Fibroblast of the aortic adventitia (primary cell): ENCODE data around the gene RPS21. TPM values are rescaled to one million over a fixed set of nuclear protein-coding genes. Genes with fewer than 3 reads are reported as not detected.

Experiments
- DNase-seq: peaks from one replicate; pipeline ENCODE4 v3.0.0-alpha.2; 2010; ENCODE audit warnings: low read depth
- H3K4me3 ChIP-seq: 2 replicates; pipeline ENCODE4 v1.5.1; 2011; ENCODE audit warnings: low read depth, mild to moderate bottlenecking, control low read depth, low read length, moderate library complexity
- CTCF ChIP-seq: IDR thresholded peaks from 2 replicates; pipeline ENCODE4 v1.5.1; 2011; ENCODE audit warnings: mild to moderate bottlenecking, low read length, control low read depth, inconsistent platforms; ENCODE audit not compliant: insufficient read depth
- total RNA-seq: library from RNA; depleted of rRNA; stranded (reverse); fragments of >200 nt; gene quantifications from 2 replicates; pipeline ENCODE4 v1.2.3, GENCODE V29; 2012; ENCODE audit warnings: low replicate concordance

RPS21 gene
- total RNA-seq, 1 donor: 1,887 TPM

GRCh38 chr20:62390317-62391164 is 3.6 kb downstream of the RPS21 start:
- no peak overlapping the region for H3K4me3 ChIP-seq
- TF ChIP-seq CTCF: no peak
- DNase-seq: no peak

DNA sequence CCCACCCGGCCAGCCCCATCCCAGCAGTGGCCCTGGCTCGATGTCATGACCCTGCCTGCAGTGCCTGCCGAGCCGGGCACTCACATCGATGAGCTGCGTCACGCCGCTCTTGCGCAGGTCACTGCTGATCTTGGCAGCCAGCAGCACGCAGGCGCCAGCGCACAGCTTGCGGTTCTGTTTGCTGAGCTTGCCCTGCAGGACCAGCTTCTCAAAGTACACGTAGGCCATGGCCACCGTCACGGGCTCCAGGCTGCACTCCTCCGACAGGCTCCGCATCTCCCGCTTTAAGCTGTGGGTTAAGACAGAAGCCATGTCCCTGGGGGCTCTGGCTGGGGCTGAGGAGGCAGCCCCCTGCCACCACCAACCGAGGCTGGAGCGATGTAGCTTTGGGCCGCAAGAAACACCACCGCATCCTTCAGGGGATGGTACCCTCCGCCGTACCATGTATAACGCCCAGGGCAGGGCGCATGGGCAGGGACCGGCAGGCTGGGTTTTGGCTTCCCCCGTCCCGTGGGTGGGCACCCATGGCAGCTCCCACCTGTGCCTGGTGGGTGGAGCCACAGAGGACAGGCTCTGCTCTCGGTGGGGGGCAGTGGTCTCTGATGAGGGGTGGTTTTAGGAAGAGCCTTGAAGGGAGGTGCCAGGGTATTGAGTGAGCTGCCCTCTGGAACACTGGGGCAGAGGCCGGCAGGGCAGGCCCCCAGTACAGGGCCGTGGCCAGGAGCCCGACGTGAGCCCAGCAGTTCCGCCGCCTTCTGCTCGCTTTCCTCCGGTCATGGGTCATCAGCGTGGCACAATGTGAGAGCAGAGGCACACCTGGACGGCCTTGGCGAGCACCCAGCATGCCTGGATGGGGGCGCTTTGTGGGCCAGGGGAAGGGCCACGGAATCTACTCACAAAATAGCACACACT is 4.5 kb downstream of the RPS21 start:
- DNase-seq: no peak
- no peak overlapping the region for H3K4me3 ChIP-seq
- no peak for TF ChIP-seq CTCF

DNA sequence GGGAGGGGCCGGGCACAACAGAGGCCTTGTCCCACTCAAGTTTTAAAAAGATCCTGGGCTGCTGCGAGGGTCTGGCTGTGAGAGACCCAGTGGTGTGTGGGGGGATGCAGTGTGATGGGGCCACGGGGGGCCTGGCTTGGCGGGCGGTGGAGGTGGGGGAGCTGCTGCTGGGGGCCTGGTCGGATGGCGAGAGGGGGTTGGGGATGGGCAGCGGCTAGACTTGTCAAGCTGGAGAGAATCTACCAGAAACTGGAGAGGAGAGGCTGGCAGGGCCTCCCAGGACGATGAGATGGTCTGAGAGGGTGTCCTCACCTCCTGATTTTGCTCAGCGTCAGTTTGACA is 5.1 kb downstream of the RPS21 start:
- DNase-seq: no peak
- H3K4me3 ChIP-seq: no peak overlapping the region
- no peak for TF ChIP-seq CTCF

- no peak for TF ChIP-seq CTCF
- no peak for DNase-seq
- no peak overlapping the region for H3K4me3 ChIP-seq
Measured at GRCh38 chr20:62392621-62393334, 5.9 kb downstream of the RPS21 start.

DNA sequence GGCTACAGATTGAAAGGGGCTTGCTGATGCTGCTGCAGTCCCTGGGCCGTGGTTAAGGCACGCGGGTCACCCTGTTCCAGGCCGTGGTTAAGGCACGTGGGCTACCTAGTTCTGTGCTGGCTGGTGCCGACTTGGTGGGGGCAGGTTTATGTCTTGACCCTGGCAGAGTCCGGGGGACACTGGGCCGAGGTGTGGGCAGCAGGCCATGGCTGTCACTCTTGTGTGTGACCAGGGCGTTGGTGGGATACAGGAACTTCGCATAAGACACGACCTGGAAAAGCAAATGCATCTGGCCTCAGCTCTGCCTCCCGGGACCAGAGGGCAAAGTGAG is 6.4 kb downstream of the RPS21 start:
- no peak for TF ChIP-seq CTCF

GRCh38 chr20:62393830-62394229 is 6.9 kb downstream of the RPS21 start:
- TF ChIP-seq CTCF: no peak
- H3K4me3 ChIP-seq: no peak overlapping the region
- DNase-seq: no peak

More for the DNA sequence above, 6.4 kb downstream of the RPS21 start:
- no peak overlapping the region for H3K4me3 ChIP-seq
- DNase-seq: no peak
